ENCODE measurements around the gene IER2.

The IER2 gene

GRCh38 chr19:13150187-13150930 is at the start of gene IER2, which contains the start of gene STX10:
IER2 (plus strand) TSS chr19:13150411; CDS start chr19:13153187, 2,776 bp downstream.
STX10 (minus strand) TSS chr19:13150375; CDS start chr19:13150173, 202 bp downstream.
- DNase-seq: peak; percentile 98

- no peak for DNase-seq
Measured at GRCh38 chr19:13100841-13101589, 49.2 kb upstream of the IER2 start.

GRCh38 chr19:13101590-13102415 is 48.4 kb upstream of the IER2 start:
- no peak for DNase-seq

GRCh38 chr19:13102416-13102665 is 47.9 kb upstream of the IER2 start:
- DNase-seq: no peak

GRCh38 chr19:13102666-13103580 is 47.3 kb upstream of the IER2 start, which contains the start of gene LYL1:
LYL1 (minus strand) TSS chr19:13102858; CDS start chr19:13101171, 1,687 bp downstream.
- DNase-seq: no peak

GRCh38 chr19:13103581-13104359 is 46.4 kb upstream of the IER2 start:
- no peak for DNase-seq

- no peak for DNase-seq
Measured at GRCh38 chr19:13104360-13104847, 45.8 kb upstream of the IER2 start.

- no peak for DNase-seq
Measured at GRCh38 chr19:13104848-13105711, 45.1 kb upstream of the IER2 start.

GRCh38 chr19:13109361-13110098 is 40.7 kb upstream of the IER2 start:
- DNase-seq: no peak

GRCh38 chr19:13110099-13110610 is 40.1 kb upstream of the IER2 start:
- no peak for DNase-seq

GRCh38 chr19:13112555-13112954 is 37.7 kb upstream of the IER2 start:
- no peak for DNase-seq

GRCh38 chr19:13115936-13116281 is 34.3 kb upstream of the IER2 start:
- no peak for DNase-seq

- DNase-seq: peak; percentile 92
Measured at GRCh38 chr19:13116282-13117175, 33.7 kb upstream of the IER2 start, which contains the start of gene TRMT1. TRMT1 (minus strand) TSS chr19:13116740; CDS start chr19:13116399, 341 bp downstream.

- no peak for DNase-seq
Measured at GRCh38 chr19:13117176-13117771, 32.9 kb upstream of the IER2 start.

- DNase-seq: peak; percentile 94
Measured at GRCh38 chr19:13117772-13118423, 32.3 kb upstream of the IER2 start, which contains the start of gene NACC1. NACC1 (plus strand) TSS chr19:13118264; CDS start chr19:13135208, 16,944 bp downstream.

GRCh38 chr19:13118424-13119193 is 31.6 kb upstream of the IER2 start:
- no peak for DNase-seq
